Body of pancreas (tissue), 4 donors: ENCODE measurements around the gene CRYBB3.

ENCODE experiments used
- POLR2A ChIP-seq, 3 donors: fragments of 450-650 bp; IDR thresholded peaks; one replicate each; pipeline ENCODE4 v1.6.1; 2016; ENCODE audit warnings: antibody characterized with exemption in 3 of 3, mild to moderate bottlenecking in 2 of 3
- TF ChIP-seq, protein P1 (sequence below), 7 experiments: fragments of 450-650 bp in 4 of 7; fragments of 200-600 bp in 3 of 7; sonication (generic) in 3 of 7; IDR thresholded peaks; one replicate each; pipeline ENCODE4 v1.5.1; 2016 to 2019; ENCODE audit warnings: antibody characterized with exemption in 7 of 7

DNA sequence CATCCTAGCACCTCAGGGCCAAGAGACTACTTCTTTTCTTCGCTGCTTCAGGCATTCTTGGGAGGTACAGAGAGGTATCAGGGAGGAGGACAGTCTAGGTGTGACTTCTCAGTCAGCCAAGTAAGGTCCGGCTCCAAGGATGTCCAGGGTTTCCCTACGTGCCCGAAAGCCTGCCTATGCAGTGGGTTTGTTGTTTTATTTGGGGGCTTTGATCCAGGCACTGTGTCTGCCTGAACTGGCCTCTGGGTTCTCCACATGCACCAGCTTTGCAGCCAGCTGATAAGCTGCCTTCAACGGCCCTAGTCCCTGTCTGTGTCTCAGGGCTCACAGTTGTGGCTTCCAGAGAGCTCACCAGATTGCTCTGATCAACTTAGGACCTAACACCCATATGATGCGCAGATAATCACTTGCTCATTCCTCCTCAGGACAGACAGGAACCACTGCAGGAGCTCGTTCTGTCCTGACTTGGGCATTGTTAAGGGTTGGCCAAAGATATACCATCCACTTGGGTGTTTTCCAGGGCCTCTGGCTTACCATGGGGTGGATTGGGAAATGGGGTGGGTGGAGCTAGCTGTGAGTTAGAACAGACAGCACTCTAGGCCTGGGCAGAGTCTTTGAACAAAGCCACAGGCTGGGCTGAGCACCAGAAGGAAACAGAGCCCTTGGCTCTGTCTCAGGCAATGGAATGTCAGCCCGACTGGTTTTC lies 45.5 kb upstream of the CRYBB3 start:
- TF ChIP-seq, protein P1, sequence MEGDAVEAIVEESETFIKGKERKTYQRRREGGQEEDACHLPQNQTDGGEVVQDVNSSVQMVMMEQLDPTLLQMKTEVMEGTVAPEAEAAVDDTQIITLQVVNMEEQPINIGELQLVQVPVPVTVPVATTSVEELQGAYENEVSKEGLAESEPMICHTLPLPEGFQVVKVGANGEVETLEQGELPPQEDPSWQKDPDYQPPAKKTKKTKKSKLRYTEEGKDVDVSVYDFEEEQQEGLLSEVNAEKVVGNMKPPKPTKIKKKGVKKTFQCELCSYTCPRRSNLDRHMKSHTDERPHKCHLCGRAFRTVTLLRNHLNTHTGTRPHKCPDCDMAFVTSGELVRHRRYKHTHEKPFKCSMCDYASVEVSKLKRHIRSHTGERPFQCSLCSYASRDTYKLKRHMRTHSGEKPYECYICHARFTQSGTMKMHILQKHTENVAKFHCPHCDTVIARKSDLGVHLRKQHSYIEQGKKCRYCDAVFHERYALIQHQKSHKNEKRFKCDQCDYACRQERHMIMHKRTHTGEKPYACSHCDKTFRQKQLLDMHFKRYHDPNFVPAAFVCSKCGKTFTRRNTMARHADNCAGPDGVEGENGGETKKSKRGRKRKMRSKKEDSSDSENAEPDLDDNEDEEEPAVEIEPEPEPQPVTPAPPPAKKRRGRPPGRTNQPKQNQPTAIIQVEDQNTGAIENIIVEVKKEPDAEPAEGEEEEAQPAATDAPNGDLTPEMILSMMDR (IDR thresholded peaks at IDR 0.05) = no peak
- no peak for TF ChIP-seq POLR2A (IDR thresholded peaks at IDR 0.05)
